Suprapubic skin (tissue), 4 donors: ENCODE results near the gene MAP3K13.

Source experiments
- CTCF ChIP-seq, 2 donors: fragments of 200-600 bp in 1 of 2; fragments of 450-650 bp in 1 of 2; sonication (generic) in 1 of 2; IDR thresholded peaks; one replicate each; pipeline ENCODE4 v1.5.1; 2016 to 2019; ENCODE audit warnings: antibody characterized with exemption in 2 of 2, mild to moderate bottlenecking in 1 of 2, moderate library complexity in 1 of 2
- EP300 ChIP-seq: sonication (generic); formaldehyde crosslinking; IDR thresholded peaks from one replicate; pipeline ENCODE4 v1.6.1; 2017; ENCODE audit warnings: antibody characterized with exemption
- POLR2A ChIP-seq, 2 donors: fragments of 450-650 bp; IDR thresholded peaks; one replicate each; pipeline ENCODE4 v1.6.1; 2017; ENCODE audit warnings: antibody characterized with exemption in 2 of 2, mild to moderate bottlenecking in 2 of 2, moderate library complexity in 2 of 2
- POLR2AphosphoS5 ChIP-seq, 3 donors: sonication (generic); formaldehyde crosslinking; IDR thresholded peaks; one replicate each; pipeline ENCODE4 v1.6.1; 2017; ENCODE audit warnings: antibody characterized with exemption in 3 of 3

- TF ChIP-seq POLR2A (IDR thresholded peaks at IDR 0.05) (no peak), CTCF (IDR thresholded peaks at IDR 0.05) (no peak), POLR2AphosphoS5 (IDR thresholded peaks at IDR 0.05) (no peak), EP300 (no peak)
Measured at GRCh38 chr3:185519021-185519420, 156.1 kb downstream of the MAP3K13 start.
